WI38 (cell line): ENCODE data around the gene INPP5A.

ENCODE experiments used
- H3K4me3 ChIP-seq: 2 replicates; pipeline ENCODE4 v1.5.1; 2011; ENCODE audit warnings: low read depth, mild to moderate bottlenecking, control low read depth, low read length
- TF ChIP-seq, protein P1 (sequence below): IDR thresholded peaks from 2 replicates; pipeline ENCODE4 v1.5.1; 2012; ENCODE audit warnings: low read depth, mild to moderate bottlenecking, control low read depth, low read length

INPP5A gene

GRCh38 chr10:132650611-132651250 lies 113.1 kb downstream of the INPP5A start:
- H3K4me3 ChIP-seq, result no peak overlapping the region
- TF ChIP-seq, protein P1, sequence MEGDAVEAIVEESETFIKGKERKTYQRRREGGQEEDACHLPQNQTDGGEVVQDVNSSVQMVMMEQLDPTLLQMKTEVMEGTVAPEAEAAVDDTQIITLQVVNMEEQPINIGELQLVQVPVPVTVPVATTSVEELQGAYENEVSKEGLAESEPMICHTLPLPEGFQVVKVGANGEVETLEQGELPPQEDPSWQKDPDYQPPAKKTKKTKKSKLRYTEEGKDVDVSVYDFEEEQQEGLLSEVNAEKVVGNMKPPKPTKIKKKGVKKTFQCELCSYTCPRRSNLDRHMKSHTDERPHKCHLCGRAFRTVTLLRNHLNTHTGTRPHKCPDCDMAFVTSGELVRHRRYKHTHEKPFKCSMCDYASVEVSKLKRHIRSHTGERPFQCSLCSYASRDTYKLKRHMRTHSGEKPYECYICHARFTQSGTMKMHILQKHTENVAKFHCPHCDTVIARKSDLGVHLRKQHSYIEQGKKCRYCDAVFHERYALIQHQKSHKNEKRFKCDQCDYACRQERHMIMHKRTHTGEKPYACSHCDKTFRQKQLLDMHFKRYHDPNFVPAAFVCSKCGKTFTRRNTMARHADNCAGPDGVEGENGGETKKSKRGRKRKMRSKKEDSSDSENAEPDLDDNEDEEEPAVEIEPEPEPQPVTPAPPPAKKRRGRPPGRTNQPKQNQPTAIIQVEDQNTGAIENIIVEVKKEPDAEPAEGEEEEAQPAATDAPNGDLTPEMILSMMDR, result no peak

DNA sequence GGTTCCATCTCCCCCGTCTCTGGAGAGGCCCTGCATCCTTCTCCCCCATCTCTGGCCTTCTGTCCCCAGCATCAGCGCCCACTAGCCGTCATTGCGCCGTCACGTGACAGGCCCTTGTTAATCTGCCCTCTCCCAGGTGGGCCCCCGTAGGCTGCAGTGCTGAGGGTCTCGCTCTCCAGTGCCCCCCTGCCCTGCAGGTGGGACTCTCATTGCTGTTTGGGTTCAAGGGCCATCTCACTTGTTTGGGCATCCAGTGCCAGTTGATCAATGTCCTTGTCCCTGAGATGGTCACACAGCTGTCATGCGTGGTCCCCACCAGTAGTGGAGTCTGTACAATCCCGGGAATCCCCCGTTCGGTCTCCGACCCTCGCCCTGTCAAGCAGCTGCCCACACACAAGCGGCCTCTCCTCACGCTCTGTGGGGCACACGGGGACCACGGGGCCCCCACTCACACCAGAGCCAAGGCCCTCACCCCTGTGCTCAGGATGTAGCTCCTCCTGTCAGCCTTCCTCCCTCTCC lies 114.0 kb downstream of the INPP5A start:
- TF ChIP-seq, protein P1, result no peak
- no peak overlapping the region for H3K4me3 ChIP-seq

DNA sequence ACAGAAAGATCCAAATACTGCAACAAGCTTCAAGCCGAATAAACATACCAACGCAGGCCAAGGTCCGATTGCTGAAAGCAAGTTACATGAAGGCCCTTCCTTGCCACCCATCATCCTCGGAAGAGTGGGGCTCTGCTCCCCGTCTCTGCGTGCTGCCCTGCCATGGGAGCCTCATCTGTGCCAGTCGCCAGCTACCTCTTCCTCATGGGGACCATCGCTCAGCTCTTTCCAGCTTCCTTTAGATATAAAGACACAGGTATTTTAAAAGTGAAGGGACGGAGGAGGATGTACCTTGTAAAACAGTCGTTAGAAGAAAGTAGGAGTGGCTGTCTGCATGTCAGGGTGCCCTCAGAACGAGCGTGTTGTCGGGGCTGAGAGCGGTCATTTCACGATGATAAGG lies 114.9 kb downstream of the INPP5A start:
- no peak overlapping the region for H3K4me3 ChIP-seq
- TF ChIP-seq, protein P1, result no peak

GRCh38 chr10:132652936-132653590 lies 115.5 kb downstream of the INPP5A start:
- H3K4me3 ChIP-seq, result no peak overlapping the region
- TF ChIP-seq, protein P1, result no peak

DNA sequence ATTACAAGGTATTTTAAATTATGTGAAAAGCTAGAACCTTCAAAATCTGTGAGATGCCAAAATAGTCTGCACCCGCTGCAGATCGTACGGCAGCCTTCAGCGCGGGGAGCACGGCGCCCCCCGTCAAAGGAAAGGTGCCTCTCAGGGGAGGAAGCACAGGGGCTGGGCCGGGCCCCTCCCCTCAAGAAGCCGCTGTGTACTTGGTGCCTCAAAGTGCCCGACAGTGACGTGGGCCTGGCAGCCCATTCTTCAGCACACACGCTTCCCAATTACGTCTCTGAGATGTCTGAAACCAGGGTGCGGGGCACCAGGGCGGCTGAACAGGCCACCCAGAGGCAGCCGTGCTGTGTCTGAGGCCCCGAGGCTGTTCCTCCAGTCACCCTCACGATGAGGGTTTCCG lies 116.1 kb downstream of the INPP5A start:
- H3K4me3 ChIP-seq, result no peak overlapping the region
- TF ChIP-seq, protein P1, result no peak

DNA sequence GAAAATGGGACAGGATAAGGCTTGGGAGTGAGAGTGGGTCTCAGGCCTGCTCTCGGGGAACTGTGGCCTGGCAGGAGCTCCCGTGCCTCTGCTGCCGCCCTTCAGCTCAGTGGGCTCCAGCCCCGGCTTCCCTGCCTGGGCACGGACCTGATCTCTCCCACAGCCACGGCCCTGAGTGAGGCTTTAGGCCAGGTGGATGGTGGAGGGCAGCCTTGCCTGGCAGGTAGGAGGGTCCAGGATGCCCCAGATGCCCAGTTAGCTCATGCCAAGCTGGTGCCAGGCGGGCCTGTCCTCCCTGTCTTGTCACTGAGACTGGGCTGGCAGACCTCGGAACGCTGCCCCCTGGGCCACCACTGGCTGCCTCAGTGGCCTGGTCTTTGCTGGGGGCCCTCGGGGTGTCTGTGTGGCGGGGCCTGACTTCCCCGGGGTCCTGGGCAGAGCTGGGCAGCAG lies 116.6 kb downstream of the INPP5A start:
- no peak overlapping the region for H3K4me3 ChIP-seq
- TF ChIP-seq, protein P1, result no peak
